OCI-LY7 (cell line): ENCODE results near the gene TRIM69. TPM values are rescaled to one million over a fixed set of nuclear protein-coding genes. Genes with fewer than 3 reads are reported as not detected.
"Not testable (repeated sequence)": the region's sequence is repeated elsewhere in the genome, so short reads cannot be mapped to it uniquely, and the experiment has no call there.

ENCODE experiments used
- BruUV-seq: library from RNA; stranded (reverse); fragments of 400-500 nt; replicated peaks from 2 replicates; lab custom pipeline; 2021; lab: Mats Ljungman, UMichigan
- CTCF ChIA-PET: fragments of 300-600 bp; sonication (Branson Sonifier 250); formaldehyde crosslinking; loops from one replicate; lab custom pipeline; 2022; ENCODE audit warnings: antibody characterized with exemption; ENCODE audit not compliant: unreplicated experiment; lab: Charles Lee
- POLR2A ChIA-PET: fragments of 300-600 bp; sonication (Branson Sonifier 250); formaldehyde crosslinking; loops from one replicate; lab custom pipeline; 2022; ENCODE audit warnings: antibody characterized with exemption; lab: Charles Lee
- DNase-seq: peaks from one replicate; pipeline ENCODE4 v3.0.0-alpha.2; 2015; ENCODE audit warnings: low spot score
- H2AFZ ChIP-seq: fragments of 200-600 bp; sonication (generic), shearing (Covaris generic); 2 replicates; pipeline ENCODE4 v1.6.1; 2014; ENCODE audit warnings: mild to moderate bottlenecking, antibody characterized with exemption, low read length, moderate library complexity
- H3K27ac ChIP-seq: fragments of 200-600 bp; sonication (generic); 2 replicates; pipeline ENCODE4 v1.5.1; 2014; ENCODE audit warnings: mixed run types, low read depth, mild to moderate bottlenecking, moderate library complexity, low read length, inconsistent platforms; ENCODE audit not compliant: poor library complexity, severe bottlenecking
- H3K36me3 ChIP-seq: fragments of 200-600 bp; sonication (generic); 2 replicates; pipeline ENCODE4 v1.6.1; 2014; ENCODE audit warnings: mild to moderate bottlenecking, antibody characterized with exemption, low read length, moderate library complexity, mixed read lengths; ENCODE audit not compliant: insufficient read depth
- H3K4me1 ChIP-seq: fragments of 200-600 bp; sonication (generic); 2 replicates; pipeline ENCODE4 v1.5.1; 2014; ENCODE audit warnings: mild to moderate bottlenecking, low read length; ENCODE audit not compliant: insufficient read depth, poor library complexity, severe bottlenecking
- H3K4me2 ChIP-seq: fragments of 200-600 bp; sonication (generic); 2 replicates; pipeline ENCODE4 v1.6.1; 2014; ENCODE audit warnings: mild to moderate bottlenecking, low read length
- H3K4me3 ChIP-seq: fragments of 200-600 bp; sonication (generic); 2 replicates; pipeline ENCODE4 v1.5.1; 2014; ENCODE audit warnings: mild to moderate bottlenecking, low read depth, low read length; ENCODE audit not compliant: poor library complexity, severe bottlenecking
- H3K79me2 ChIP-seq: fragments of 200-600 bp; sonication (generic); 2 replicates; pipeline ENCODE4 v1.6.1; 2016; ENCODE audit warnings: low read depth, mild to moderate bottlenecking, low read length, moderate library complexity, mixed read lengths; ENCODE audit not compliant: insufficient read depth
- H3K9me2 ChIP-seq: fragments of 200-600 bp; sonication (generic); 2 replicates; pipeline ENCODE4 v1.6.1; 2016; ENCODE audit warnings: mild to moderate bottlenecking, low read length, mixed read lengths; ENCODE audit not compliant: insufficient read depth
- H3K9me3 ChIP-seq: fragments of 200-600 bp; sonication (generic); 2 replicates; pipeline ENCODE4 v1.6.1; 2014; ENCODE audit warnings: mild to moderate bottlenecking, mixed run types, low read length, mixed read lengths
- H4K20me1 ChIP-seq: fragments of 200-600 bp; sonication (generic); 2 replicates; pipeline ENCODE4 v1.6.1; 2014; ENCODE audit warnings: mild to moderate bottlenecking, antibody characterized with exemption, low read length, moderate library complexity, mixed read lengths; ENCODE audit not compliant: insufficient read depth
- CTCF ChIP-seq: fragments of 200-600 bp; sonication (generic); conservative IDR thresholded peaks from 2 replicates; pipeline ENCODE4 v1.5.1; 2014; ENCODE audit warnings: mild to moderate bottlenecking, antibody characterized with exemption, low read length, moderate library complexity, mixed read lengths
- EZH2phosphoT487 ChIP-seq: fragments of 200-600 bp; sonication (generic); IDR thresholded peaks from 2 replicates; pipeline ENCODE4 v1.6.1; 2018; ENCODE audit warnings: low read depth, borderline replicate concordance, mild to moderate bottlenecking, mixed run types, antibody characterized with exemption, low read length, moderate library complexity, mixed read lengths
- intact Hi-C: fragments of 100-400 bp; cut with micrococcal nuclease; formaldehyde crosslinking; loops from one replicate; pipeline ENCODE4 v1.10.0; 2022; ENCODE audit not compliant: unreplicated experiment
- total RNA-seq, 2 experiments: library from RNA; depleted of rRNA in 1 of 2; stranded (reverse); fragments of >200 nt in 1 of 2; shearing (Covaris generic) in 1 of 2; gene quantifications; 2 replicates each; pipeline ENCODE4 v1.2.3, GENCODE V29; 2014 to 2022

TRIM69 gene
- total RNA-seq, 2 experiments from 2014 or later: 16.3 to 33.7 TPM

- Histone ChIP-seq H2AFZ (no peak overlapping the region), H3K4me1 (no peaks in the 10 kb centered on the region), H3K79me2 (no peaks in the 10 kb centered on the region), H3K27ac (no peak overlapping the region), H3K4me3 (no peak overlapping the region), H3K9me3 (0 out of 2 replicates have a peak, but pooled peaks cover 7% of the 10 kb centered on the region), H4K20me1 (no peaks in the 10 kb centered on the region), H3K4me2 (no peak overlapping the region), H3K36me3 (no peaks in the 10 kb centered on the region), H3K9me2 (no peaks in the 10 kb centered on the region)
- no peak for DNase-seq
- BruUV-seq: no TSS peak
- POLR2A ChIA-PET: no interaction called here
- intact Hi-C loops: no loop called here
- no peak for TF ChIP-seq CTCF
- no peak for TF ChIP-seq EZH2phosphoT487
- CTCF ChIA-PET: interaction anchor here (1.0 kb wide), 1 partner anchor 9 kb away, joined by 3 read pairs; no protein-coding TSS in a partner anchor
Measured at GRCh38 chr15:44765036-44765435, 28.7 kb downstream of the TRIM69 start.

GRCh38 chr15:44769521-44769920 lies 33.2 kb downstream of the TRIM69 start:
- Histone ChIP-seq H3K27ac (no peak overlapping the region), H3K4me1 (no peaks in the 10 kb centered on the region), H3K4me3 (no peak overlapping the region), H2AFZ (no peak overlapping the region), H3K9me2 (no peaks in the 10 kb centered on the region), H3K36me3 (no peaks in the 10 kb centered on the region), H3K4me2 (no peak overlapping the region), H4K20me1 (no peaks in the 10 kb centered on the region), H3K79me2 (no peaks in the 10 kb centered on the region), H3K9me3 (0 out of 2 replicates have a peak, but pooled peaks cover 7% of the 10 kb centered on the region)
- TF ChIP-seq CTCF (no peak), EZH2phosphoT487 (no peak)
- ChIA-PET CTCF (no interaction called here), POLR2A (interaction anchor here (0.6 to 1.1 kb wide), 2 partner anchors 54 to 223 kb away, joined by 3 to 4 read pairs; no protein-coding TSS in a partner anchor)
- BruUV-seq: no TSS peak
- DNase-seq: no peak
- intact Hi-C loops: no loop called here

- H3K27ac ChIP-seq, H3K4me3 ChIP-seq, H3K4me2 ChIP-seq, H3K4me1 ChIP-seq, H4K20me1 ChIP-seq, H3K79me2 ChIP-seq, H3K9me3 ChIP-seq, intact Hi-C loops, POLR2A ChIA-PET, CTCF ChIA-PET, H3K9me2 ChIP-seq, H2AFZ ChIP-seq, H3K36me3 ChIP-seq, BruUV-seq: not testable (repeated sequence)
- peak; percentile 14 for DNase-seq
Measured at GRCh38 chr15:44770715-44771114, 34.4 kb downstream of the TRIM69 start.
